HEK293 (cell line): ENCODE data around the gene ZBTB20.

Experiments used
- TCF7L2 ChIP-seq: IDR thresholded peaks from 2 replicates; pipeline ENCODE4 v1.6.1; 2011; ENCODE audit warnings: low read depth, mild to moderate bottlenecking, inconsistent platforms, low read length, moderate library complexity, borderline replicate concordance
- YY1 ChIP-seq: fragments of 450-650 bp; formaldehyde crosslinking; IDR thresholded peaks from 2 replicates; pipeline ENCODE4 v1.5.1; 2018; ENCODE audit warnings: missing biosample characterization, missing genetic modification characterization
- ZFP37 ChIP-seq: fragments of 450-650 bp; formaldehyde crosslinking; IDR thresholded peaks from 2 replicates; pipeline ENCODE4 v1.5.1; 2016; ENCODE audit warnings: missing biosample characterization, missing genetic modification characterization
- ZNF19 ChIP-seq: fragments of 450-650 bp; formaldehyde crosslinking; IDR thresholded peaks from 2 replicates; pipeline ENCODE4; 2016; ENCODE audit warnings: missing biosample characterization, missing genetic modification characterization, low read depth
- ZNF274 ChIP-seq, 2 experiments: fragments of 200-500 bp in 1 of 2; fragments of 450-650 bp in 1 of 2; sonication (Bioruptor generic) in 1 of 2; formaldehyde crosslinking in 1 of 2; IDR thresholded peaks; 2 replicates each; pipeline versions ENCODE4 v1.5.1 to v1.6.1; 2014 to 2016; ENCODE audit warnings: borderline replicate concordance in 1 of 2, inconsistent platforms in 1 of 2, low read length in 1 of 2, missing biosample characterization in 1 of 2, missing genetic modification characterization in 1 of 2
- ZNF324 ChIP-seq: fragments of 450-650 bp; formaldehyde crosslinking; IDR thresholded peaks from 2 replicates; pipeline ENCODE4 v1.5.1; 2016; ENCODE audit warnings: missing biosample characterization, missing genetic modification characterization
- ZNF624 ChIP-seq: fragments of 450-650 bp; formaldehyde crosslinking; IDR thresholded peaks from 2 replicates; pipeline ENCODE4 v1.5.1; 2017; ENCODE audit warnings: missing biosample characterization, missing genetic modification characterization
- TF ChIP-seq, protein P1 (sequence below): fragments of 450-650 bp; formaldehyde crosslinking; IDR thresholded peaks from 2 replicates; pipeline ENCODE4 v1.5.1; 2016; ENCODE audit warnings: missing biosample characterization, missing genetic modification characterization
- TF ChIP-seq, protein P2 (sequence below): fragments of 450-650 bp; formaldehyde crosslinking; IDR thresholded peaks from 2 replicates; pipeline ENCODE4 v1.5.1; 2016; ENCODE audit warnings: missing biosample characterization, missing genetic modification characterization

DNA sequence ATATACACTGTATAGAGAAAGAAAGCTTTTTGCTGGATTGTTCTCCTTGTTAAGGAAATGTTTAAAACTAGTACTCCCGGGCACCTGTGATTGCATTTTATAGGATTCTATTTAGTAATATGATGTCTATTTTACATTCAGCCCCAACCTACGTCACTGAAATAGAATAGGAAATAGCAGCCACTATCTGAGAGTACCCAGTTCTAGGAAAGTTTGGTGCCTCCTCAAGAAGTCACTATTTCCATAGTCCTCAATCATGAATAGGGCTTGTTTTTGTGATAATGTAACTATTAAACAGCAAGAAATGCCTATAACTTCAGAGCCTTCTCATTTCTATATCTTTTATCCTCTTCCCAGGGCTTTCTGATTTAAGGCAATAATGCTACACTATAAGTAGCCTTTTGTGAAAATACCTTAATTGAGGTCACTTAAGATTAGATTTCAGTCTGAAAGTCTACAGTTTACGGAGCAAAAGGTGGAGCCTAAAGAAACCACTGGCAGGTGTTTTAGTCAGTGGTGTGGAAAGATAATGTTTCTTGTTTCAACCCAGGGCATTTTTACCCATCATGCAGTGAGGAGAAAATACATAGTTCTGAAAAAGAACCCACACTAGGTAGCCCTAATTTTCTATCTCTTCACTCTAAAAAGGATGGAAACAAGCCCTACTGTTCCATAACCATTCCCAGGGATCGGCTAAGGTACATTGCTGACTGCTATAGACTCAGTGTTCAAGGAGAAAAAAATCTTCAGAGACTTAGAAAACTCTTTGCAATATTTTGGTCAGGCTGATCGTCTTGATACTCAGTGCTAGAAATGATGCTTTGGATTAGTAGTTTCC is 814.5 kb downstream of the ZBTB20 start:
- TF ChIP-seq, protein P1, sequence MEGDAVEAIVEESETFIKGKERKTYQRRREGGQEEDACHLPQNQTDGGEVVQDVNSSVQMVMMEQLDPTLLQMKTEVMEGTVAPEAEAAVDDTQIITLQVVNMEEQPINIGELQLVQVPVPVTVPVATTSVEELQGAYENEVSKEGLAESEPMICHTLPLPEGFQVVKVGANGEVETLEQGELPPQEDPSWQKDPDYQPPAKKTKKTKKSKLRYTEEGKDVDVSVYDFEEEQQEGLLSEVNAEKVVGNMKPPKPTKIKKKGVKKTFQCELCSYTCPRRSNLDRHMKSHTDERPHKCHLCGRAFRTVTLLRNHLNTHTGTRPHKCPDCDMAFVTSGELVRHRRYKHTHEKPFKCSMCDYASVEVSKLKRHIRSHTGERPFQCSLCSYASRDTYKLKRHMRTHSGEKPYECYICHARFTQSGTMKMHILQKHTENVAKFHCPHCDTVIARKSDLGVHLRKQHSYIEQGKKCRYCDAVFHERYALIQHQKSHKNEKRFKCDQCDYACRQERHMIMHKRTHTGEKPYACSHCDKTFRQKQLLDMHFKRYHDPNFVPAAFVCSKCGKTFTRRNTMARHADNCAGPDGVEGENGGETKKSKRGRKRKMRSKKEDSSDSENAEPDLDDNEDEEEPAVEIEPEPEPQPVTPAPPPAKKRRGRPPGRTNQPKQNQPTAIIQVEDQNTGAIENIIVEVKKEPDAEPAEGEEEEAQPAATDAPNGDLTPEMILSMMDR (tag by site-specific recombination): no peak
- TF ChIP-seq YY1 (tag by site-specific recombination) (no peak), ZNF624 (tag by site-specific recombination) (no peak), ZNF324 (tag by site-specific recombination) (no peak), TCF7L2 (no peak), ZNF19 (tag by site-specific recombination) (no peak), ZNF274 (IDR thresholded peaks at IDR 0.05; ENCODE audit: low read length) (no peak), ZNF274 (tag by site-specific recombination; IDR thresholded peaks at IDR 0.05; ENCODE audit: borderline replicate concordance) (no peak), ZFP37 (tag by site-specific recombination) (no peak)
- TF ChIP-seq, protein P2, sequence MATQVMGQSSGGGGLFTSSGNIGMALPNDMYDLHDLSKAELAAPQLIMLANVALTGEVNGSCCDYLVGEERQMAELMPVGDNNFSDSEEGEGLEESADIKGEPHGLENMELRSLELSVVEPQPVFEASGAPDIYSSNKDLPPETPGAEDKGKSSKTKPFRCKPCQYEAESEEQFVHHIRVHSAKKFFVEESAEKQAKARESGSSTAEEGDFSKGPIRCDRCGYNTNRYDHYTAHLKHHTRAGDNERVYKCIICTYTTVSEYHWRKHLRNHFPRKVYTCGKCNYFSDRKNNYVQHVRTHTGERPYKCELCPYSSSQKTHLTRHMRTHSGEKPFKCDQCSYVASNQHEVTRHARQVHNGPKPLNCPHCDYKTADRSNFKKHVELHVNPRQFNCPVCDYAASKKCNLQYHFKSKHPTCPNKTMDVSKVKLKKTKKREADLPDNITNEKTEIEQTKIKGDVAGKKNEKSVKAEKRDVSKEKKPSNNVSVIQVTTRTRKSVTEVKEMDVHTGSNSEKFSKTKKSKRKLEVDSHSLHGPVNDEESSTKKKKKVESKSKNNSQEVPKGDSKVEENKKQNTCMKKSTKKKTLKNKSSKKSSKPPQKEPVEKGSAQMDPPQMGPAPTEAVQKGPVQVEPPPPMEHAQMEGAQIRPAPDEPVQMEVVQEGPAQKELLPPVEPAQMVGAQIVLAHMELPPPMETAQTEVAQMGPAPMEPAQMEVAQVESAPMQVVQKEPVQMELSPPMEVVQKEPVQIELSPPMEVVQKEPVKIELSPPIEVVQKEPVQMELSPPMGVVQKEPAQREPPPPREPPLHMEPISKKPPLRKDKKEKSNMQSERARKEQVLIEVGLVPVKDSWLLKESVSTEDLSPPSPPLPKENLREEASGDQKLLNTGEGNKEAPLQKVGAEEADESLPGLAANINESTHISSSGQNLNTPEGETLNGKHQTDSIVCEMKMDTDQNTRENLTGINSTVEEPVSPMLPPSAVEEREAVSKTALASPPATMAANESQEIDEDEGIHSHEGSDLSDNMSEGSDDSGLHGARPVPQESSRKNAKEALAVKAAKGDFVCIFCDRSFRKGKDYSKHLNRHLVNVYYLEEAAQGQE (tag by site-specific recombination): no peak
